NCI-H526 (cell line): ENCODE results near the gene CHKB.
A peak's percentile ranks its signal among the peaks of the same experiment; 100 is the strongest.

ENCODE experiments used
- DNase-seq, 2 experiments: peaks; one replicate each; lab custom pipeline; 2025; lab: John Stamatoyannopoulos, UW

Gene CHKB

GRCh38 chr22:50573491-50574382, 8.9 kb downstream of the CHKB start:
- DNase-seq: no peak

- DNase-seq: no peak
These were observed 9.7 kb downstream of the CHKB start for GRCh38 chr22:50572965-50573364.

- no peak for DNase-seq
These were observed 11.1 kb downstream of the CHKB start for GRCh38 chr22:50571264-50572175.

DNA sequence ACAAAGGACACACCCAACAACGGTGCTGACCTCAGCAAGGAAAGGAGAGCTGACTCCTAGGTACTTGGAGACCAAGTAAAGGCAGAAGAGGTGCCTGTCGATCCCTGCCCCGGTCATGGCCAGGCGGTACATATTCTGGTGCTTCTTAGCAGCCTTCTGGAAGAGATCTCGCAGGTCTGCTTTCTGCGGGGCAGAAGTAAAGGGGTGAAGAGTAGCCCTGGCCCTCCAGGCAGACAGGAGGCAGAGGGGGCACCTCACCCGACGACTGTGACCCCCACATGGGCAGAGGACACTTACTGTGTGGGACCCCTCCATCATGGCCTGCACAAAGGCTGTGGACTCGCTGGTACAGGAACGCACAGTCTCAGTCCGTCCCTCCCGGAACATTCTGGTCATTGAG, 11.8 kb downstream of the CHKB start:
- no peak for DNase-seq

DNA sequence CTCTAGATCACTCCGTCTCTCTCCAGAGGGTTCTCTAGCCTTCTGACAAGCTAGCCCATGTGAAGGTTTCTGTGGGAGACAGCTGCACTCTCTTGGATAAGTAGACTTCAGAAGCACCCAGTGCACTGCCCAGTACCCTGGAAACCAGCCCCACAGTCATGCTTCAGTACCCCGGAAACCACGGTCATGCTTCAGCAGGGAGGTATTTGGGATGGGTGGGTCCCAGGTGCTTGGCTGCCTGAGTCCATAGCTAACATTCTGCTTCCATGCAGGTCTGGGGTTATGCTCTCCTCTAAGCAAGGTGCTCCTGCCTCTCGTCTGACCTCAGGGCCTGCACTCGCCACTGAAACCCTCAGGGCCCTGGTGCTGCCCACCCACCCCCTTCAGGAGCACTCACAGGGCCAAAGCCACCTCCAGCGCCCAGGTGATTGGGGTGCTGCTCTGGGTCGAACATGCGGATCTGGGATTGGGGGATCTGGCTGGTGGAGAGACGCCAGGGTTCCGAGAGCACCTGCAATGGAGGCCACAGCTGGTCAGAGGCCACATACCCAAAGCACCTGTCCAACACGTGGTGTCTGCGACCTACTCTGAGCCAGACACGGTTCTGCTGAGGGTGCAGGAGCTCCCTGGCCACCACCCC, 12.6 kb downstream of the CHKB start:
- DNase-seq: peak in 1 of 2 experiments; percentile 35

DNA sequence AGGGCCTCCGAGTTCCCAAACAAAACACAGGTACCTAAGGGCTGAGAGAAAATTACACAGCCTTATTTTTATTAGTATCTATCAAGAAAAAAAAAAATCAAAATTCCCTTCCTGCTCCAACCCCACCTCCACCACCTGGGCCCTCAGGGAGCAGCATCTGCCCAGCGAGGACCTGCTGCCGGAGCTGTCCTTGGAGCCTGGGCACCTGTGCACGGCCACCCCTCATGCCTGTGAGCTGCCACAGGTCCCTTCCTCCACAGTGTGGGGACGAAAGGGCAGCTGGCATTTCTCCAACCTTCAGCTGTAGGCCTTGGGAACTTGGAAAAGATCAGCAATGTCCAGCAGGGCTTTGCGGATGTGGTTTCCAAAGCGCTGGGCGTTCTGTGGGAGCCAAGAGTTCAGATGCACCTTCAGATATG, 13.6 kb downstream of the CHKB start:
- no peak for DNase-seq

DNA sequence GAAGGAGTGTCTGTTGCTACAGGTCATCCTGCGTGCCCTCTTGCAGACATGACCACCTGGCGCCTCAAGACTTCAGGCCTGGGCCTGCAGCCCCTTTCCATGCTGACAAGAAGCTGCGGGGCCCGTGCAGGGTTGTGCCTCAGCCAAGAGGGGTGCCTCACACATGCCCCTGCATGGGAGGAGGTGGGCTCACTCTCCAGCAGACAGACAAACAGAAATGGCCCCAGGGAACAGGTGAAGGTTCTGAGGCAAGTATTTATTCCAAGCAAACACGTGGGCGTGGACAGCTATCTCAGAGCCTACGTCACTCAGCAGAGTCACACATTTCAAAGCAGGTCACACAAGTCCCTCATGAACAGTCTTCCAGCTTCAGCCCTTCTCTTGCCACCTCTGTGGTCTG, 14.0 kb downstream of the CHKB start:
- no peak for DNase-seq

GRCh38 chr22:50567721-50568252, 14.9 kb downstream of the CHKB start:
- no peak for DNase-seq

DNA sequence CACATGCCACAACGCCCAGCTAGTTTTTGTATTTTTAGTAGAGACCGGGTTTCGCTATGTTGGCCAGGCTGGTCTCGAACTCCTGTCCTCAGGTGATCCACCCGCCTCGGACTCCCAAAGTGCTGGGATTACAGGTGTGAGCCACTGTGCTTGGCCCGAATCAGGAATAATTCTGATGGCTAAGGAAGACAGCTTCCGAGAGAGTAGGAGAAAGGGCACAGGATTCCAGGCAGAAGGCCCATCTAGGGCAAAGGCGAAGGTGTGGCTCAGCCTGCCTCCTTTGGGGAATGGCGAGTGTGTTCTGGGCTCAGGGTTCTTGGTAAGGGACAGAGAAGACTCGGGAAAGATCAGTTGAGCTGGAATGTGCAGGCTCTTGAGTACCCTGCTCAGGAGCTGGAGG, 18.4 kb downstream of the CHKB start:
- DNase-seq: no peak

GRCh38 chr22:50563413-50564160, 19.1 kb downstream of the CHKB start:
- DNase-seq: no peak

DNA sequence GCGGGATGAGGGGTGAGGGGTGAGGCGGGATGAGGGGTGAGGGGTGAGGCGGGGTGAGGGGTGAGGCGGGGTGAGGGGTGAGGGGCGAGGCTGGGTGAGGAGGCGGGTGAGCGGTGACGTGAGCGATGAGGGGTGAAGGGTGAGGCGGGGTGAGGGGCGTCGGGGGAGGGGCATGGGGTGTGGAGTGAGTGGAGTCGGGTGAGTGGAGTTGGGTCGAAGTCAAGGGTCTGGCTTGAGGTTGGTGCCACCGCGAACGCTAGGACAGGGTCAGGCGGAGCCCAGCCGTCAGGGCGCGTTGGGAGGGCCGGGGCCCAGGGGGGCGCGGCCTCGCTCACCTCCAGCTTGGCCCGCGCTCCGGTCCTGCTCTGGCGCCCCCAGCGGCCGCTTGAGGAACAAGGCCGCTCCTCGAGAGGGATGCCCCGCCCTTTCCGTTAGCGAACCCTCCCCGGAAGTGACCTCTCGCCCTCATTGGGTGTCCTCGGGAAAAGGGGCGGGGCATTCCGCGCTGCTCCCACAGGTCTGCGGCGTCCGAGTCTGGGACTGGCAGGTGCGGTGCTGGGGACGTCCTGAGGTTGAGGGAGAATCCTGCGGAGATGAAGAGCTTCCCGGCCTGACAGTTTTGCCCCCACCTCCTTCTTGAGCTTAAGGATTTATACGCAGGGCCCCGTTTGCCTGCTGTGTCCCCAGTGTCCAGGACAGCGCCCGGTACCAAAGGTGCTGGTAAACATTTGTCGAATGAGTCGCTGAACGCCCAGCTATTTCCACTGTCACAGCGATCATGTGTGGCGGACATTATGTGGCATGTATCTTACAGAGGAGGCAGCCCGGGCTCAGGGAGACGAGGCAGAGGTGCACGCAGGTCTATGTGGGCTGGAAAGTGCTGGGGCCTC, 19.9 kb downstream of the CHKB start, which contains the start of gene SYCE3:
Gene SYCE3, minus strand, starts transcription at position 397 of the 890 bp plus-strand sequence. CDS start 6,514 bp downstream, outside the sequence.
- peak; percentile 87 to 97 for DNase-seq

DNA sequence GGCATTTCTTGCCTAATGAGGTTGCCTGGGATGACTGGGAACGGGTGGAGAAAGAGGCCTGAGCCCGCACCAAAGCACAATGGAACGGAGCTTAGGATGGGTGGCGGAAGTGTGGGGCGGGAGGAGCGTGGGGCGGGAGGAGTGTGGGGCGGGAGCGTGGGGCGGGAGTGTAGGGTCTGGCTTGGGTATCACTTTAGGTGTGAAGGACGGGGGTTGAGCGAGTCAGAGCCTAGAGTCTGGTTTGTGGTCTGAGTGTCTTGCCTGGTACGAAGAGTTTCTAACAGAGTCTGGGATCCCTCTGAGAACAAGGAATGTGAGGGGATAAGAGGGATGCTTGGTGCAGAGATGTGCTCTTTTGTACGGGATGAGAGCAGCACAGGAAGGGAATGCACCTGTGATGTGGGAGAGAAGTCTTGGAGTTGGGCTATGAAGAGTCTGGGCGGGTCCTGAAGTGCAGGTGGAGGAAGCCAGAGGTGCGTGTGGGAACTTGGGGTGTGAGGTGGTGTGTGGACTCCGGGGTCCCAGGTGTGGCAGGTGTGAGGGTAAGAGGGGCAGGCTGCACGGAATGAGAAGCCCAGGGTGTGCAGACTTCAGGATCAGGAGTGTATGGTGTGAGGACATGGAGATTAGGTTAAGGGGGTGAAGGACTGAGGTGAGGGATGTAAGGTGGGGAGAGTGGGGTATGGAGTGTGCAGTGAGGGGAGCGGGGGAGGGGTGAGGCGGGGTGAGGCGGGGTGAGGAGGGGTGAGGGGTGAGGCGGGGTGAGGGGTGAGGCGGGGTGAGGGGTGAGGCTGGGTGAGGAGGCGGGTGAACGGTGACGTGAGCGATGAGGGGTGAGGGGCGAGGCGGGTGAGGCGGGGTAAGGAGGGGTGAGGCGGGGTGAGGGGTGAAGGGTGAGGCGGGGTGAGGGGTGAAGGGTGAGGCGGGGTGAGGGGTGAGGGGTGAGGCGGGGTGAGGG, 21.0 kb downstream of the CHKB start:
- DNase-seq: no peak

DNA sequence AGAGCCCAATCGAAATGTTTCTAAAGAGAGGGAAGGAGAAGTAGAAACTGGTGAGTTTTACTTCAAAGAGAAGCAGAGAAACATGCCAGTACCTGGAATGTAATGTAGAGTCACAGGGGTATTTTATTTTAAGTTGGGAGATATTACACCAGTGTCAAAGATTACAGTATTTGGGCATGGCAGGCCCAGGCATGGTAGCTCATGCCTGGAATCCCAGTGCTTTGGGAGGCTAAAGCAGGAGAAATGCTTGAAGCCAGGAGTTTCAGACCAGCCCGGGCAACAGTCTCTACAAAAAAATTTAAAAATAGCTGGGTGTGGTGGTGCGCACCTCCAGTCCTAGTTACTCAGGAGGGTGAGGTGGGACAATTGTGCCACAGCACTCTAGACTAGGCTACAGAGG, 22.6 kb downstream of the CHKB start:
- no peak for DNase-seq

DNA sequence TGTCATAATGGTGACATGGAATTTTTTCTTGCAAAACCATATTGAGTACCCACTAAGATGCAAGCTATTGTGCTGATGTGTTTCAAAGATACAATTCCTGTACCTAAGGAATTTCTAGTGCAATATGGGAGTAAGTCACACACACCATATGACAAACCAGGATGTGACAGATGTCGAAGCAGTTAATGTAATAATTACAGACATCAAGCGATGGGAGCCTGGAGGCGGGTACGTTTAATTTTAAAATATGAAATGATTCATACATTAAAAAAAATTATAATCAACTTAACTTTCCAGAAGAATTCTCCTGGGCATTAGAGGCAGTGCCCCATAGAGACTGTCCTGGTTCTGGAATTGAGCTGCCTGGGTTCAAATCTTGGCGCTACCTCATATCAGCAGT, 25.9 kb downstream of the CHKB start:
- DNase-seq: no peak

- DNase-seq: no peak
These were observed 29.3 kb downstream of the CHKB start for GRCh38 chr22:50553310-50553709.

GRCh38 chr22:50551160-50551752, 31.4 kb downstream of the CHKB start:
- no peak for DNase-seq

DNA sequence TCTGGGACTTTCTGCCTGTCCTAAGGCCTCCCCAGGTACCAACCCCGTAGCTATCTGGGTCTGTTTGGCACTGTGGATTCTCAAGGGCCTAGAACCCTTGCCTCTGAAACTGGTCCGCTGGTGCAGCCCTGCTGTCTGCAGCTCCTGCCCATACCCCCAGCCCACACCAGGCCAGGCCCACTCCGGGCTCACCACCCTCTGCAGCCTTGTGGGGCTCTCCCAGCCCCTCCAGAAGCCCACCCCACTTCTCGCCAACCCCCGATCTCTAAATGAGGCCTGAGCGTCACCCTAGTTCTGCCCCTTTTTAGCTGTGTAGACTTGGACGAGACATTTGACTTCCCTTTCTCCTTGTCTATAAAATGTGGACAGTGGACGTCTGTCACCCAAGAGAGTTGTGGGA, 32.3 kb downstream of the CHKB start:
- DNase-seq: no peak

GRCh38 chr22:50548921-50549790, 33.5 kb downstream of the CHKB start:
- DNase-seq: no peak
